Osteocyte (in vitro differentiated cells): ENCODE results near the gene RDH8. TPM values are rescaled to one million over a fixed set of nuclear protein-coding genes. Genes with fewer than 3 reads are reported as not detected.

ENCODE experiments used
- DNase-seq: peaks from one replicate; pipeline ENCODE4 v3.0.0; 2021; ENCODE audit warnings: mixed read lengths; ENCODE audit not compliant: unreplicated experiment; ENCODE audit errors: extremely low spot score
- H3K27ac Mint-ChIP-seq: one replicate; pipeline ENCODE4 v1.8.0; 2021; ENCODE audit warnings: mild to moderate bottlenecking, mixed read lengths; ENCODE audit not compliant: unreplicated experiment
- H3K27me3 Mint-ChIP-seq: one replicate; pipeline ENCODE4 v1.8.0; 2021; ENCODE audit warnings: mixed read lengths; ENCODE audit not compliant: unreplicated experiment
- H3K36me3 Mint-ChIP-seq: one replicate; pipeline ENCODE4 v1.8.0; 2021; ENCODE audit warnings: mixed read lengths; ENCODE audit not compliant: unreplicated experiment
- H3K4me1 Mint-ChIP-seq: one replicate; pipeline ENCODE4 v1.8.0; 2021; ENCODE audit warnings: mixed read lengths; ENCODE audit not compliant: unreplicated experiment
- H3K4me3 Mint-ChIP-seq: one replicate; pipeline ENCODE4 v1.8.0; 2021; ENCODE audit warnings: mild to moderate bottlenecking, moderate library complexity, mixed read lengths; ENCODE audit not compliant: unreplicated experiment
- H3K9me3 Mint-ChIP-seq: one replicate; pipeline ENCODE4 v1.8.0; 2021; ENCODE audit warnings: mixed read lengths; ENCODE audit not compliant: unreplicated experiment
- total RNA-seq: library from RNA; stranded (reverse); gene quantifications from 2 replicates; pipeline ENCODE4 v1.2.1, GENCODE V29; 2021
- TF ChIP-seq, protein P1 (sequence below): fragments of 200-600 bp; sonication (generic); IDR thresholded peaks from 2 replicates; pipeline ENCODE4 v1.5.0; 2021; ENCODE audit warnings: antibody characterized with exemption, mild to moderate bottlenecking, moderate library complexity

The RDH8 gene
- total RNA-seq, 1 donor from 2014 or later: not detected

GRCh38 chr19:9995999-9996398 is 17.3 kb upstream of the RDH8 start:
- peaks cover 34% of the 10 kb centered on the region for H3K36me3 Mint-ChIP-seq
- no peak for DNase-seq
- TF ChIP-seq, protein P1, sequence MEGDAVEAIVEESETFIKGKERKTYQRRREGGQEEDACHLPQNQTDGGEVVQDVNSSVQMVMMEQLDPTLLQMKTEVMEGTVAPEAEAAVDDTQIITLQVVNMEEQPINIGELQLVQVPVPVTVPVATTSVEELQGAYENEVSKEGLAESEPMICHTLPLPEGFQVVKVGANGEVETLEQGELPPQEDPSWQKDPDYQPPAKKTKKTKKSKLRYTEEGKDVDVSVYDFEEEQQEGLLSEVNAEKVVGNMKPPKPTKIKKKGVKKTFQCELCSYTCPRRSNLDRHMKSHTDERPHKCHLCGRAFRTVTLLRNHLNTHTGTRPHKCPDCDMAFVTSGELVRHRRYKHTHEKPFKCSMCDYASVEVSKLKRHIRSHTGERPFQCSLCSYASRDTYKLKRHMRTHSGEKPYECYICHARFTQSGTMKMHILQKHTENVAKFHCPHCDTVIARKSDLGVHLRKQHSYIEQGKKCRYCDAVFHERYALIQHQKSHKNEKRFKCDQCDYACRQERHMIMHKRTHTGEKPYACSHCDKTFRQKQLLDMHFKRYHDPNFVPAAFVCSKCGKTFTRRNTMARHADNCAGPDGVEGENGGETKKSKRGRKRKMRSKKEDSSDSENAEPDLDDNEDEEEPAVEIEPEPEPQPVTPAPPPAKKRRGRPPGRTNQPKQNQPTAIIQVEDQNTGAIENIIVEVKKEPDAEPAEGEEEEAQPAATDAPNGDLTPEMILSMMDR: no peak

GRCh38 chr19:9996541-9996940 is 16.7 kb upstream of the RDH8 start:
- Mint-ChIP-seq H3K27ac (no peak overlapping the region), H3K4me1 (peaks cover 10% of the 10 kb centered on the region), H3K9me3 (no peaks in the 10 kb centered on the region), H3K36me3 (peaks cover 29% of the 10 kb centered on the region), H3K27me3 (no peaks in the 10 kb centered on the region), H3K4me3 (no peak overlapping the region)
- DNase-seq: no peak
- TF ChIP-seq, protein P1: no peak

More at GRCh38 chr19:9995999-9996398, 17.3 kb upstream of the RDH8 start:
- Mint-ChIP-seq H3K9me3 (no peaks in the 10 kb centered on the region), H3K4me3 (no peak overlapping the region), H3K27ac (no peak overlapping the region), H3K27me3 (no peaks in the 10 kb centered on the region), H3K4me1 (peaks cover 9% of the 10 kb centered on the region)

GRCh38 chr19:10000171-10000826 is 13.0 kb upstream of the RDH8 start:
- DNase-seq: peak; percentile 92
- Mint-ChIP-seq H3K36me3 (peaks cover 32% of the 10 kb centered on the region), H3K27me3 (no peaks in the 10 kb centered on the region), H3K4me3 (no peak overlapping the region), H3K4me1 (peaks cover 22% of the 10 kb centered on the region), H3K27ac (peak overlapping the region; percentile 29), H3K9me3 (no peaks in the 10 kb centered on the region)
- TF ChIP-seq, protein P1: peak; percentile 87

- Mint-ChIP-seq H3K36me3 (peaks cover 28% of the 10 kb centered on the region), H3K4me1 (peaks cover 34% of the 10 kb centered on the region), H3K9me3 (no peaks in the 10 kb centered on the region), H3K27ac (peak overlapping the region; percentile 41), H3K4me3 (no peak overlapping the region), H3K27me3 (no peaks in the 10 kb centered on the region)
- TF ChIP-seq, protein P1: peak; percentile 54
- DNase-seq: no peak
Measured at GRCh38 chr19:10001899-10002298, 11.4 kb upstream of the RDH8 start.

GRCh38 chr19:10003271-10003670 is 10.0 kb upstream of the RDH8 start:
- TF ChIP-seq, protein P1: no peak
- H3K4me1 Mint-ChIP-seq: peaks cover 47% of the 10 kb centered on the region
- H3K4me3 Mint-ChIP-seq: no peak overlapping the region
- peak overlapping the region; percentile 36 for H3K27ac Mint-ChIP-seq
- H3K9me3 Mint-ChIP-seq: no peaks in the 10 kb centered on the region
- no peak for DNase-seq
- H3K27me3 Mint-ChIP-seq: no peaks in the 10 kb centered on the region
- H3K36me3 Mint-ChIP-seq: peaks cover 22% of the 10 kb centered on the region
